ENCODE data around the gene QSOX2. TPM values are rescaled to one million over a fixed set of nuclear protein-coding genes. Genes with fewer than 3 reads are reported as not detected.
"Not testable (repeated sequence)": the region's sequence is repeated elsewhere in the genome, so short reads cannot be mapped to it uniquely, and the experiment has no call there.

The QSOX2 gene
- total RNA-seq, 2 experiments from 2014 or later: 14.4 TPM

DNA sequence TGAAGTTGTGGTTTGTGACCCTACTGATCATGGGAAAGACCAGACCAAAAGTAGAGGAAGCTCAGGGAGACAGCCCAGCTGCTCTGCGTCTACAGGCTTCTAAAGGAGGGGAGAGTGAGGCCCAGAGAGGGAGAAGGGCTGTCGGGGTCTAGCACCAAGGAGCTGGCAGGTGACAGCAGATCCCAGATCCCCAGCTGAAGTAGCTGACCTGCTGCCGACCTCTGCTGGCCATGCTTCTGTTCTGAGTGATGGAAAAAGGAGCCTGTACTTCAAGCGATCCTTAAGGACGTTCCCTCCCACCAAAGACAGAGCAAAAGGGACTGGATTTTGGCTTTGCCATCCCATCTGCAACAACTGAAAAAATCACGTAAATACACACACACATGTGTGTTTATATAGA is 22.7 kb upstream of the QSOX2 start:
- Mint-ChIP-seq H3K27ac (no peak overlapping the region), H3K9me3 (no peaks in the 10 kb centered on the region), H3K4me3 (peak overlapping the region; percentile 79), H3K4me1 (ENCODE audit: low read depth) (peaks cover 4% of the 10 kb centered on the region), H3K36me3 (ENCODE audit: low read depth) (no peaks in the 10 kb centered on the region), H3K27me3 (peaks cover 5% of the 10 kb centered on the region)
- Histone ChIP-seq H3K27me3 (ENCODE audit: control insufficient read depth in 1 of 2, insufficient read depth in 2 of 2, low read length in 2 of 2) (no peaks in the 10 kb centered on the region), H3K4me1 (ENCODE audit: insufficient read depth, low read length) (peaks cover 15% of the 10 kb centered on the region), H3K36me3 (ENCODE audit: insufficient read depth, low read length) (no peaks in the 10 kb centered on the region), H3K9me3 (ENCODE audit: control insufficient read depth in 1 of 2, insufficient read depth in 1 of 2, low read length in 2 of 2) (peaks cover 0 to 3% of the 10 kb centered on the region in 2 experiments), H3K27ac (ENCODE audit: low read depth in 1 of 2, low read length in 2 of 2) (no peak overlapping the region), H3K4me3 (ENCODE audit: low read length) (no peak overlapping the region)
- TF ChIP-seq, protein P1, sequence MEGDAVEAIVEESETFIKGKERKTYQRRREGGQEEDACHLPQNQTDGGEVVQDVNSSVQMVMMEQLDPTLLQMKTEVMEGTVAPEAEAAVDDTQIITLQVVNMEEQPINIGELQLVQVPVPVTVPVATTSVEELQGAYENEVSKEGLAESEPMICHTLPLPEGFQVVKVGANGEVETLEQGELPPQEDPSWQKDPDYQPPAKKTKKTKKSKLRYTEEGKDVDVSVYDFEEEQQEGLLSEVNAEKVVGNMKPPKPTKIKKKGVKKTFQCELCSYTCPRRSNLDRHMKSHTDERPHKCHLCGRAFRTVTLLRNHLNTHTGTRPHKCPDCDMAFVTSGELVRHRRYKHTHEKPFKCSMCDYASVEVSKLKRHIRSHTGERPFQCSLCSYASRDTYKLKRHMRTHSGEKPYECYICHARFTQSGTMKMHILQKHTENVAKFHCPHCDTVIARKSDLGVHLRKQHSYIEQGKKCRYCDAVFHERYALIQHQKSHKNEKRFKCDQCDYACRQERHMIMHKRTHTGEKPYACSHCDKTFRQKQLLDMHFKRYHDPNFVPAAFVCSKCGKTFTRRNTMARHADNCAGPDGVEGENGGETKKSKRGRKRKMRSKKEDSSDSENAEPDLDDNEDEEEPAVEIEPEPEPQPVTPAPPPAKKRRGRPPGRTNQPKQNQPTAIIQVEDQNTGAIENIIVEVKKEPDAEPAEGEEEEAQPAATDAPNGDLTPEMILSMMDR (IDR thresholded peaks at IDR 0.05): no peak
- no peak for DNase-seq
- ChIA-PET POLR2A (interaction anchor here (2.1 to 2.3 kb wide), 2 partner anchors 24 to 95 kb away, joined by 12 to 15 read pairs; partner anchors contain the start of gene DNLZ), CTCF (interaction anchor here (1.7 kb wide), 1 partner anchor 17 kb away, joined by 4 read pairs; no protein-coding TSS in a partner anchor)
- ATAC-seq (ENCODE audit: poor library complexity): no peak
- intact Hi-C loops (cut with DNase I, micrococcal nuclease): loop anchor here in 1 of 2 experiments (2.0 kb wide), 1 partner anchor 94 kb away; the partner anchor contains the start of gene DNLZ

DNA sequence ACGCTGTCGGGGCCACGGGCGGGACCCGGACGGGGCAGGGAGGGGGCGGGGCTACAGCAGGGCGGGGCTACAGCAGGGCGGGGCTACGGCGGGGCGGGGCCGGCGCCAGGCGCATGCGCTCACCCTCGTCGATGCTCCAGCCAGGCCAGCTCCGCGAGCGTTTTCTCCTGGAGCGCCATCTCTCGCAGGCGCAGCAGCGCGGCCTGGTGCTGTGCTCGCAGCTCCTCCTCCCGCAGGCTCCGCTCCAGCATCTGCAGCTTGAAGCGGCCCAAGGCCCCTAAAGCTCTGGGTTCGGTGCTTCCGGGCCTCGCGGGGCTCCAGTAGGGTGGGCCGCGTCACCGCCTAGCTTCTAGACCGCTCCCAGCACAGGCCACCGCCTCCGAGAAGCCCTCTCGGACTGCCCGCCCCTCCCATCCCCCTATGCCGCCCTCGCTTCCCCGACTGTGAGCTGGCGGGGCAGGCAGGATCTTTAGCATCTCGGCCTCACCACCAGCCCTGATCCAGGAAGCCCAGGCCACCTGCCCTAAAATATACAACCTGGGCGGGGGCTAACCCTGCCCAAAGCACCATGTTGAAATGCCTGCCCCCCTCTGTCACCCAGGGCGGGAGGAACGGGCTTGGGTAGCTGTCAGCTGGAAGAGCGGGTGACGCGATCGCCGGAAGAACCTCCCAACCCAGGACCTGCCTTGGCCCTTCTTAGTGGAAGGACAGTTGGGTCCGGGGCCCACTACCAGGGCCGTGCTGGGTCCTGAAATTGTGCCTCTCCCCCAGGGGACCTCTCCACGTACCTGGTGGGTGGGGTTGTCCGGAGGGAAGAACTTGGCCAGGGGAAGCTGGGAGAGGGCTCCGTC is 21.9 kb upstream of the QSOX2 start:
- H3K36me3 ChIP-seq (ENCODE audit: insufficient read depth, low read length): no peaks in the 10 kb centered on the region
- Mint-ChIP-seq H3K9me3 (no peaks in the 10 kb centered on the region), H3K4me3 (peak overlapping the region; percentile 79), H3K4me1 (ENCODE audit: low read depth) (peaks cover 4% of the 10 kb centered on the region), H3K27me3 (no peaks in the 10 kb centered on the region), H3K27ac (peak overlapping the region; percentile 75), H3K36me3 (ENCODE audit: low read depth) (no peaks in the 10 kb centered on the region)
- intact Hi-C loops (cut with DNase I, micrococcal nuclease): loop anchor here in 1 of 2 experiments (1.0 to 2.0 kb wide), 2 partner anchors 21 to 95 kb away; partner anchors contain the start of gene DNLZ
- DNase-seq (peak; percentile 78 to 94 (median 84)), ATAC-seq (ENCODE audit: poor library complexity) (peak; percentile 98)
- ChIA-PET CTCF (interaction anchor here (0.9 to 1.7 kb wide), 5 partner anchors 17 to 134 kb away, joined by 3 to 4 read pairs (median 4); no protein-coding TSS in a partner anchor), POLR2A (interaction anchor here (0.8 to 2.3 kb wide), 10 partner anchors 18 to 306 kb away, joined by 3 to 15 read pairs (median 4); partner anchors contain the start of gene DNLZ)
- TF ChIP-seq, protein P1 (IDR thresholded peaks at IDR 0.05): peak; percentile 28
- peak overlapping the region; percentile 76 for H3K4me3 ChIP-seq (ENCODE audit: low read length)
- H3K27ac ChIP-seq (ENCODE audit: low read depth in 1 of 2, low read length in 2 of 2): peak overlapping the region in 1 of 2 donors; percentile 55
- no peaks in the 10 kb centered on the region for H3K27me3 ChIP-seq (ENCODE audit: control insufficient read depth in 1 of 2, insufficient read depth in 2 of 2, low read length in 2 of 2)
- H3K4me1 ChIP-seq (ENCODE audit: insufficient read depth, low read length): peaks cover 15% of the 10 kb centered on the region
- H3K9me3 ChIP-seq (ENCODE audit: control insufficient read depth in 1 of 2, insufficient read depth in 1 of 2, low read length in 2 of 2): peaks cover 0 to 3% of the 10 kb centered on the region in 2 experiments

DNA sequence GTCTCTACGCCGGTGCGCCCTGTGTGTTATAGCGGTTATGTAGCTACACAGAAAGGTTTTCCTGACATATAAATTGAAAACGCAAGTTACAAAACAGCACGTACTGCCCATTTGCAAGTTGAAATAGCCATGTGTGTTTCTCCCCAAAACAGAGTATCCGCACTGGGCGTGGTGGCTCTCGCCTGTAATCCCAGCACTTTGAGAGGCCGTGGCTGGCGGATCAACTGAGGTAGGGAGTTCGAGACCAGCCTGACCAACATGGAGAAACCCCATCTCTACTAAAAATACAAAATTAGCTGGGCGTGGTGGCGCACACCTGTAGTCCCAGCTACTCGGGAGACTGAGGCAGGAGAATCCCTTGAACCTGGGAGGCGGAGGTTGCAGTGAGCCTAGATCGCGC is 21.0 kb upstream of the QSOX2 start:
- POLR2A ChIA-PET: interaction anchor here (0.9 to 2.3 kb wide), 9 partner anchors 17 to 305 kb away, joined by 3 to 15 read pairs (median 4); partner anchors contain the start of gene DNLZ
- H3K27ac Mint-ChIP-seq: peak overlapping the region; percentile 75
- H3K36me3 ChIP-seq (ENCODE audit: insufficient read depth, low read length); DNase-seq; H3K9me3 ChIP-seq (ENCODE audit: control insufficient read depth in 1 of 2, insufficient read depth in 1 of 2, low read length in 2 of 2); ATAC-seq (ENCODE audit: poor library complexity); H3K9me3 Mint-ChIP-seq; H3K36me3 Mint-ChIP-seq (ENCODE audit: low read depth); H3K27me3 Mint-ChIP-seq; H3K4me1 Mint-ChIP-seq (ENCODE audit: low read depth); H3K27me3 ChIP-seq (ENCODE audit: control insufficient read depth in 1 of 2, insufficient read depth in 2 of 2, low read length in 2 of 2); H3K27ac ChIP-seq (ENCODE audit: low read depth in 1 of 2, low read length in 2 of 2): not testable (repeated sequence)
- H3K4me3 Mint-ChIP-seq: peak overlapping the region; percentile 79
- Histone ChIP-seq H3K4me1 (ENCODE audit: insufficient read depth, low read length) (peaks cover 15% of the 10 kb centered on the region), H3K4me3 (ENCODE audit: low read length) (peak overlapping the region; percentile 76)
- intact Hi-C loops (cut with DNase I, micrococcal nuclease): loop anchor here in 1 of 2 experiments (1.0 kb wide), 1 partner anchor 20 kb away; no protein-coding TSS in a partner anchor
- CTCF ChIA-PET: interaction anchor here (0.9 to 1.7 kb wide), 4 partner anchors 16 to 134 kb away, joined by 3 to 4 read pairs (median 4); no protein-coding TSS in a partner anchor
